Measurements from ENCODE around the gene PLXNC1.
A peak's percentile ranks its signal among the peaks of the same experiment; 100 is the strongest.

PLXNC1 gene

GRCh38 chr12:94147991-94148738 is at the start of gene PLXNC1:
Gene PLXNC1, plus strand, starts transcription at chr12:94148577. Its CDS starts 395 bp downstream, at chr12:94148972.
- peak in 3 of 4 experiments; percentile 29 to 53 (median 32) for DNase-seq

- no peak for DNase-seq
These were observed 49.2 kb upstream of the PLXNC1 start for GRCh38 chr12:94099191-94099590.

- DNase-seq, result no peak
These were observed 48.7 kb upstream of the PLXNC1 start for GRCh38 chr12:94099632-94100031.

- no peak for DNase-seq
These were observed 48.2 kb upstream of the PLXNC1 start for GRCh38 chr12:94100211-94100627.

- peak; percentile 55 to 71 (median 68) for DNase-seq
These were observed 47.2 kb upstream of the PLXNC1 start for GRCh38 chr12:94100990-94101737.

- DNase-seq, result peak; percentile 55 to 72 (median 62)
These were observed 46.4 kb upstream of the PLXNC1 start for GRCh38 chr12:94101738-94102660.

GRCh38 chr12:94103986-94104385 is 44.4 kb upstream of the PLXNC1 start:
- no peak for DNase-seq

- no peak for DNase-seq
These were observed 40.5 kb upstream of the PLXNC1 start for GRCh38 chr12:94107910-94108309.

GRCh38 chr12:94109160-94109559 is 39.2 kb upstream of the PLXNC1 start:
- DNase-seq, result peak in 2 of 4 experiments; percentile 9 to 18

GRCh38 chr12:94110258-94110657 is 38.1 kb upstream of the PLXNC1 start:
- DNase-seq, result no peak

GRCh38 chr12:94111302-94111701 is 37.1 kb upstream of the PLXNC1 start:
- DNase-seq, result no peak

- DNase-seq, result no peak
These were observed 36.3 kb upstream of the PLXNC1 start for GRCh38 chr12:94112121-94112520.

- DNase-seq, result no peak
These were observed 34.2 kb upstream of the PLXNC1 start for GRCh38 chr12:94114166-94114565.

- no peak for DNase-seq
These were observed 32.2 kb upstream of the PLXNC1 start for GRCh38 chr12:94116191-94116590.

- DNase-seq, result no peak
These were observed 26.5 kb upstream of the PLXNC1 start for GRCh38 chr12:94121886-94122285.

- DNase-seq, result no peak
These were observed 25.8 kb upstream of the PLXNC1 start for GRCh38 chr12:94122591-94122990.

- DNase-seq, result no peak
These were observed 25.2 kb upstream of the PLXNC1 start for GRCh38 chr12:94123127-94123526.

GRCh38 chr12:94126067-94126466 is 22.3 kb upstream of the PLXNC1 start:
- no peak for DNase-seq

- DNase-seq, result no peak
These were observed 20.9 kb upstream of the PLXNC1 start for GRCh38 chr12:94127239-94128131.

- DNase-seq, result no peak
These were observed 20.1 kb upstream of the PLXNC1 start for GRCh38 chr12:94128280-94128679.

- DNase-seq, result peak in 1 of 4 experiments; percentile 6
These were observed 14.2 kb upstream of the PLXNC1 start for GRCh38 chr12:94133964-94134795.

Data from activated CD4-positive, CD25-positive, alpha-beta regulatory T cell (primary cell).